ENCODE measurements around the gene CCL7. TPM values are rescaled to one million over a fixed set of nuclear protein-coding genes. Genes with fewer than 3 reads are reported as not detected.
A peak's percentile ranks its signal among the peaks of the same experiment; 100 is the strongest.

Gene CCL7
- total RNA-seq, 2 donors from 2014 or later = 0.72 TPM; not detected in 1

DNA sequence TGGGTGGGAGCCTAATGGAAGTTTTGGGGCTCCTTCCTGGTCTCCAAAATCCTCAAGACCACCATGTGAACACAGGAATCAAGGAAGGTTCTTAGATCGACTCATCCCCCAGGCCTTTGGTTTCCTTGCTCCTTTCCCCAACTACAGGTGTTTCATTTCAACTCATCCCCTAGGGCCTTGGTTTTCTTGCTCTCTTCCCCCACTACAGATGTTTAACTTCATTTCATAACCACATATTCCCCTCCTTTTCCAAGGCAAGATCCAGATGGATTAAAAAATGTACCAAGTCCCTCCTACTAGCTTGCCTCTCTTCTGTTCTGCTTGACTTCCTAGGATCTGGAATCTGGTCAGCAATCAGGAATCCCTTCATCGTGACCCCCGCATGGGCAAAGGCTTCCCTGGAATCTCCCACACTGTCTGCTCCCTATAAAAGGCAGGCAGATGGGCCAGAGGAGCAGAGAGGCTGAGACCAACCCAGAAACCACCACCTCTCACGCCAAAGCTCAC, 15.3 kb downstream of the CCL7 start, which contains the start of gene CCL11:
Gene CCL11, plus strand, starts transcription at position 457 of the 507 bp plus-strand sequence. CDS start 67 bp downstream, outside the sequence.
- TF ChIP-seq, protein P1, sequence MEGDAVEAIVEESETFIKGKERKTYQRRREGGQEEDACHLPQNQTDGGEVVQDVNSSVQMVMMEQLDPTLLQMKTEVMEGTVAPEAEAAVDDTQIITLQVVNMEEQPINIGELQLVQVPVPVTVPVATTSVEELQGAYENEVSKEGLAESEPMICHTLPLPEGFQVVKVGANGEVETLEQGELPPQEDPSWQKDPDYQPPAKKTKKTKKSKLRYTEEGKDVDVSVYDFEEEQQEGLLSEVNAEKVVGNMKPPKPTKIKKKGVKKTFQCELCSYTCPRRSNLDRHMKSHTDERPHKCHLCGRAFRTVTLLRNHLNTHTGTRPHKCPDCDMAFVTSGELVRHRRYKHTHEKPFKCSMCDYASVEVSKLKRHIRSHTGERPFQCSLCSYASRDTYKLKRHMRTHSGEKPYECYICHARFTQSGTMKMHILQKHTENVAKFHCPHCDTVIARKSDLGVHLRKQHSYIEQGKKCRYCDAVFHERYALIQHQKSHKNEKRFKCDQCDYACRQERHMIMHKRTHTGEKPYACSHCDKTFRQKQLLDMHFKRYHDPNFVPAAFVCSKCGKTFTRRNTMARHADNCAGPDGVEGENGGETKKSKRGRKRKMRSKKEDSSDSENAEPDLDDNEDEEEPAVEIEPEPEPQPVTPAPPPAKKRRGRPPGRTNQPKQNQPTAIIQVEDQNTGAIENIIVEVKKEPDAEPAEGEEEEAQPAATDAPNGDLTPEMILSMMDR (IDR thresholded peaks at IDR 0.05) = no peak
- H3K36me3 ChIP-seq = no peaks in the 10 kb centered on the region
- peak within 1 kb of the TSS; percentile 2 for H3K27ac ChIP-seq
- DNase-seq = no peak
- no peaks in the 10 kb centered on the region for H3K9me3 ChIP-seq
- H3K4me1 ChIP-seq = no peaks in the 10 kb centered on the region
- H3K4me3 ChIP-seq = no peak within 1 kb of the TSS
- intact Hi-C loops (cut with DNase I) = no loop called here
- H3K27me3 ChIP-seq = no peaks in the 10 kb centered on the region
- H3K9ac ChIP-seq (ENCODE audit: low read depth in 2 of 2, low read length in 2 of 2) = no peak within 1 kb of the TSS

- intact Hi-C loops (cut with DNase I) = no loop called here
- Histone ChIP-seq H3K36me3 (no peaks in the 10 kb centered on the region), H3K27ac (no peak overlapping the region), H3K9me3 (no peaks in the 10 kb centered on the region), H3K9ac (ENCODE audit: low read depth in 2 of 2, low read length in 2 of 2) (no peak overlapping the region), H3K4me3 (no peak overlapping the region), H3K27me3 (no peaks in the 10 kb centered on the region), H3K4me1 (no peaks in the 10 kb centered on the region)
- DNase-seq = no peak
- TF ChIP-seq, protein P1 (IDR thresholded peaks at IDR 0.05) = no peak
These were observed 17.9 kb downstream of the CCL7 start for GRCh38 chr17:34287875-34288274.

GRCh38 chr17:34290586-34290985, 20.6 kb downstream of the CCL7 start:
- Histone ChIP-seq H3K4me1 (no peaks in the 10 kb centered on the region), H3K27me3 (no peaks in the 10 kb centered on the region), H3K9ac (ENCODE audit: low read depth in 2 of 2, low read length in 2 of 2) (no peak overlapping the region), H3K9me3 (no peaks in the 10 kb centered on the region), H3K36me3 (no peaks in the 10 kb centered on the region), H3K4me3 (no peak overlapping the region), H3K27ac (no peak overlapping the region)
- DNase-seq = no peak
- TF ChIP-seq, protein P1 (IDR thresholded peaks at IDR 0.05) = no peak
- intact Hi-C loops (cut with DNase I) = no loop called here

DNA sequence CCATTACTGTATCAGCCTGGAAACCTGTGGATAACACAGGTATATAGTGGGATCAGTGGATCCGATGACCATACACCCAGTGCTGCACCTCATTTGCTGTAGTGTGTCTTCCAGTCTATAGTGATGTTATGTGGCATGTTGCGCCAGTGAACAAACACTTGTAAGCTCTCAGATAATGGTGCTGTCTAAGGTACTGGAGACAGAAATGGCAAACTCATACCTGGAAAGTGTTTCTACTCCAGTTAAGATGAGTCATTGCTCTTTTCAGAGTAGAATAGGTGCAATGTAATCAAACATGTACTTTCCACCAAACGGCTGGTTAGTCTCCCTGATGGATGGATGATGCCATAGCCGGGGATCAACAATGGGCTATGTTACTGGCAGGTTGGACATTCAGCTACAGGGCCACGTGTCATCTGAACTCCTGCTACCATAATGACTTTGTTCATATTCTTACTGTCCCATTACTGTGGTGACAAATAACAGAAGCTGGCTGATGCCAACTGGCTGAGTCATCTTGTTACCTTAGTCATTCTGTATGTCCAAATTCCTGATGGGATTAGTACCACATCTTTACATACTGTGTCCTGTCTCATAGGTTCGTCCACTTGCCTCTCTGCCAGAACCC, 21.8 kb downstream of the CCL7 start:
- TF ChIP-seq, protein P1 (IDR thresholded peaks at IDR 0.05) = no peak
- Histone ChIP-seq H3K27me3 (no peaks in the 10 kb centered on the region), H3K27ac (no peak overlapping the region), H3K36me3 (no peaks in the 10 kb centered on the region), H3K4me1 (no peaks in the 10 kb centered on the region), H3K9me3 (no peaks in the 10 kb centered on the region), H3K4me3 (no peak overlapping the region), H3K9ac (ENCODE audit: low read depth in 2 of 2, low read length in 2 of 2) (no peak overlapping the region)
- DNase-seq = no peak
- intact Hi-C loops (cut with DNase I) = no loop called here

DNA sequence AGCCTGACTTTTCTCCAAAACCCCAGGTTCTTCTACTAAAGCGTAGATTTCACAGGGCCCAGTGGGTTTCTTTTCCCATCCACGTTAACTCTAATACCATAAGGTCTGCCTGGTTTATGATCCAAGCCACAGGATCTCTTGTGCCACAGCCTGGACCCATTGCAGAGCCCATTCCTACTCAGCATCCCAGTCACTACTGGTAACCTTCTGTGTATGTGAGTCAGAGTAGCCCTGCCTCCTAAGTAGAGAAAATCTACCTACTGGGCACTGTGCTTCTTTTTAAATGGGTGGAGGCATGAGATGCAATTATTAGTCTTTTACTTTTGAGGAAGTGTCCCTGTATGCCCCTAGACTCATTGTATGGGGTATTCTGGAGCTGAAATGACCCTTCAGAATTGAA, 29.0 kb downstream of the CCL7 start:
- Histone ChIP-seq H3K4me1 (no peaks in the 10 kb centered on the region), H3K36me3 (no peaks in the 10 kb centered on the region), H3K9me3 (no peaks in the 10 kb centered on the region), H3K27ac (no peak overlapping the region), H3K9ac (ENCODE audit: low read depth in 2 of 2, low read length in 2 of 2) (no peak overlapping the region), H3K27me3 (no peaks in the 10 kb centered on the region), H3K4me3 (no peak overlapping the region)
- no peak for DNase-seq
- TF ChIP-seq, protein P1 (IDR thresholded peaks at IDR 0.05) = no peak
- intact Hi-C loops (cut with DNase I) = no loop called here
